ENCODE results near the gene SVOP. TPM values are rescaled to one million over a fixed set of nuclear protein-coding genes. Genes with fewer than 3 reads are reported as not detected.

SVOP gene
- total and polyA plus RNA-seq, 2 of the 8 experiments (the other 6 are each of a cell fraction or from before 2014, with no cell fraction given), result 0.06 TPM; not detected in 1

- TF ChIP-seq SIN3A (conservative IDR thresholded peaks at IDR 0.05 in 1 of 2, IDR thresholded peaks at IDR 0.05 in 1 of 2; ENCODE audit: low read depth in 1 of 2, low read length in 2 of 2) (no peak), POLR2A (IDR thresholded peaks at IDR 0.05; ENCODE audit: control extremely low read depth in 1 of 2, low read depth in 2 of 2, low read length in 2 of 2) (no peak), BCL11A (IDR thresholded peaks at IDR 0.05; ENCODE audit: low read depth in 2 of 2, low read length in 2 of 2) (no peak), ZNF274 (IDR thresholded peaks at IDR 0.05; ENCODE audit: borderline replicate concordance, extremely low read depth, low read length) (no peak)
- TF ChIP-seq, protein P1, sequence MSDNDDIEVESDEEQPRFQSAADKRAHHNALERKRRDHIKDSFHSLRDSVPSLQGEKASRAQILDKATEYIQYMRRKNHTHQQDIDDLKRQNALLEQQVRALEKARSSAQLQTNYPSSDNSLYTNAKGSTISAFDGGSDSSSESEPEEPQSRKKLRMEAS (IDR thresholded peaks at IDR 0.05), result no peak
Measured at GRCh38 chr12:108938247-108938924, 82.5 kb downstream of the SVOP start (continued).
